Neural progenitor cell (in vitro differentiated cells): ENCODE results near the gene FGF9. TPM values are rescaled to one million over a fixed set of nuclear protein-coding genes. Genes with fewer than 3 reads are reported as not detected.

ENCODE experiments used
- DNase-seq: peaks from one replicate; pipeline ENCODE4 v3.0.0-alpha.2; 2016; ENCODE audit warnings: low spot score
- H2AFZ ChIP-seq: fragments of 200-600 bp; sonication (generic); replicated peaks from 2 replicates; pipeline ENCODE4 v1.6.1; 2016; ENCODE audit warnings: antibody characterized with exemption
- H3F3A ChIP-seq: fragments of 200-600 bp; sonication (generic); 2 replicates; pipeline ENCODE4 v1.6.1; 2016; ENCODE audit warnings: antibody characterized with exemption, low read depth
- H3K27ac ChIP-seq: fragments of 200-600 bp; sonication (generic); 2 replicates; pipeline ENCODE4 v1.5.1; 2016; ENCODE audit warnings: mild to moderate bottlenecking
- H3K27me3 ChIP-seq: fragments of 200-600 bp; sonication (generic); 2 replicates; pipeline ENCODE4 v1.6.1; 2016; ENCODE audit warnings: mild to moderate bottlenecking, moderate library complexity
- H3K36me3 ChIP-seq: fragments of 200-600 bp; sonication (generic); 2 replicates; pipeline ENCODE4 v1.5.1; 2016
- H3K4me1 ChIP-seq: fragments of 200-600 bp; sonication (generic); 2 replicates; pipeline ENCODE4 v1.6.1; 2016; ENCODE audit warnings: mixed run types
- H3K4me2 ChIP-seq: fragments of 200-600 bp; sonication (generic); 2 replicates; pipeline ENCODE4 v1.6.1; 2016
- H3K4me3 ChIP-seq: fragments of 200-600 bp; sonication (generic); 2 replicates; pipeline ENCODE4 v1.5.1; 2016
- H3K79me2 ChIP-seq: fragments of 200-600 bp; sonication (generic); 2 replicates; pipeline ENCODE4 v1.6.1; 2016; ENCODE audit warnings: low read depth
- H3K9ac ChIP-seq: fragments of 200-600 bp; sonication (generic); 2 replicates; pipeline ENCODE4 v1.6.1; 2016
- H3K9me3 ChIP-seq: fragments of 200-600 bp; sonication (generic); 2 replicates; pipeline ENCODE4 v1.5.1; 2016; ENCODE audit warnings: low read depth
- H4K20me1 ChIP-seq: fragments of 200-600 bp; sonication (generic); 2 replicates; pipeline ENCODE4 v1.6.1; 2016; ENCODE audit warnings: low read depth
- H3K27ac Mint-ChIP-seq: 3 replicates; pipeline ENCODE4 v1.8.0; 2021; ENCODE audit warnings: mixed read lengths
- H3K27me3 Mint-ChIP-seq: 2 replicates; pipeline ENCODE4 v1.8.0; 2022; ENCODE audit warnings: low read depth, mild to moderate bottlenecking, inconsistent platforms, moderate library complexity, mixed read lengths; ENCODE audit not compliant: insufficient read depth
- H3K36me3 Mint-ChIP-seq: 3 replicates; pipeline ENCODE4 v1.8.0; 2021; ENCODE audit warnings: mixed read lengths
- H3K4me1 Mint-ChIP-seq: 3 replicates; pipeline ENCODE4 v1.8.0; 2021; ENCODE audit warnings: mixed read lengths
- H3K4me3 Mint-ChIP-seq: 3 replicates; pipeline ENCODE4 v1.8.0; 2021; ENCODE audit warnings: mild to moderate bottlenecking, moderate library complexity, mixed read lengths
- H3K9me3 Mint-ChIP-seq: 3 replicates; pipeline ENCODE4 v1.8.0; 2020; ENCODE audit warnings: mixed read lengths
- EZH2 ChIP-seq: fragments of 200-600 bp; sonication (generic); IDR thresholded peaks from 2 replicates; pipeline ENCODE4 v1.6.1; 2017; ENCODE audit warnings: antibody characterized with exemption, mild to moderate bottlenecking, moderate library complexity
- EZH2phosphoT487 ChIP-seq: fragments of 200-600 bp; sonication (generic); IDR thresholded peaks from 2 replicates; pipeline ENCODE4 v1.6.1; 2017; ENCODE audit warnings: antibody characterized with exemption
- total RNA-seq: library from RNA; depleted of rRNA; stranded (reverse); fragments of >200 nt; gene quantifications from 2 replicates; pipeline ENCODE4 v1.2.3, GENCODE V29; 2015; ENCODE audit warnings: low replicate concordance
- TF ChIP-seq, protein P1 (sequence below): fragments of 200-600 bp; sonication (generic); IDR thresholded peaks from 2 replicates; pipeline ENCODE4 v1.5.1; 2017; ENCODE audit warnings: antibody characterized with exemption, mild to moderate bottlenecking

The FGF9 gene
- total RNA-seq, 1 donor from 2014 or later, result 2.1 TPM

DNA sequence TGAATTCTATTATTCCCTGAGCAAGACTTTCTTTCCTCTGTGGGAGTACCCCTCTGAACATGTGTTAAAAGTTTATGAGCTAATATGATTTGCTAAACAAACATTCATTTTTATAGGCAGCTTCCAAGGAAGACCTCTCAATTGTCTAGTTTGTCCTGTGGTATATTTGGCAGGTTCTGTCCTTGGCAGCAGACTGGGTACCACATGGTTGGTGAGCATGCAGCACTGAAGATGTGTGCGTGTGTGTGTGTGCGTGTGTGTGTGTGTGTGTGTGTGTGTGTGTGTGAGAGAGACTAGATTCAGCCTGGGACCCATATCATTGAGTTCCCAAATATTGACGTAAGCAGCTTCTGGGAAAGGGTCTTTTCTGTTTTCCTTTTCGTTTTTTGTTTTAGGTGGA, 24.0 kb downstream of the FGF9 start:
- Histone ChIP-seq H3K36me3 (no peaks in the 10 kb centered on the region), H3K27me3 (no peaks in the 10 kb centered on the region), H3K79me2 (no peaks in the 10 kb centered on the region), H2AFZ (no peak overlapping the region), H3K9me3 (no peaks in the 10 kb centered on the region), H4K20me1 (no peaks in the 10 kb centered on the region), H3K27ac (no peak overlapping the region), H3K4me1 (no peaks in the 10 kb centered on the region), H3K9ac (no peak overlapping the region), H3K4me2 (no peak overlapping the region), H3K4me3 (no peak overlapping the region), H3F3A (no peaks in the 10 kb centered on the region)
- H3K4me3 Mint-ChIP-seq, result no peak overlapping the region
- H3K36me3 Mint-ChIP-seq, result peaks cover 6% of the 10 kb centered on the region
- no peaks in the 10 kb centered on the region for H3K4me1 Mint-ChIP-seq
- TF ChIP-seq EZH2 (no peak), EZH2phosphoT487 (no peak)
- TF ChIP-seq, protein P1, sequence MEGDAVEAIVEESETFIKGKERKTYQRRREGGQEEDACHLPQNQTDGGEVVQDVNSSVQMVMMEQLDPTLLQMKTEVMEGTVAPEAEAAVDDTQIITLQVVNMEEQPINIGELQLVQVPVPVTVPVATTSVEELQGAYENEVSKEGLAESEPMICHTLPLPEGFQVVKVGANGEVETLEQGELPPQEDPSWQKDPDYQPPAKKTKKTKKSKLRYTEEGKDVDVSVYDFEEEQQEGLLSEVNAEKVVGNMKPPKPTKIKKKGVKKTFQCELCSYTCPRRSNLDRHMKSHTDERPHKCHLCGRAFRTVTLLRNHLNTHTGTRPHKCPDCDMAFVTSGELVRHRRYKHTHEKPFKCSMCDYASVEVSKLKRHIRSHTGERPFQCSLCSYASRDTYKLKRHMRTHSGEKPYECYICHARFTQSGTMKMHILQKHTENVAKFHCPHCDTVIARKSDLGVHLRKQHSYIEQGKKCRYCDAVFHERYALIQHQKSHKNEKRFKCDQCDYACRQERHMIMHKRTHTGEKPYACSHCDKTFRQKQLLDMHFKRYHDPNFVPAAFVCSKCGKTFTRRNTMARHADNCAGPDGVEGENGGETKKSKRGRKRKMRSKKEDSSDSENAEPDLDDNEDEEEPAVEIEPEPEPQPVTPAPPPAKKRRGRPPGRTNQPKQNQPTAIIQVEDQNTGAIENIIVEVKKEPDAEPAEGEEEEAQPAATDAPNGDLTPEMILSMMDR, result no peak
- H3K27me3 Mint-ChIP-seq, result no peaks in the 10 kb centered on the region
- no peak overlapping the region for H3K27ac Mint-ChIP-seq
- H3K9me3 Mint-ChIP-seq, result no peaks in the 10 kb centered on the region
- no peak for DNase-seq

DNA sequence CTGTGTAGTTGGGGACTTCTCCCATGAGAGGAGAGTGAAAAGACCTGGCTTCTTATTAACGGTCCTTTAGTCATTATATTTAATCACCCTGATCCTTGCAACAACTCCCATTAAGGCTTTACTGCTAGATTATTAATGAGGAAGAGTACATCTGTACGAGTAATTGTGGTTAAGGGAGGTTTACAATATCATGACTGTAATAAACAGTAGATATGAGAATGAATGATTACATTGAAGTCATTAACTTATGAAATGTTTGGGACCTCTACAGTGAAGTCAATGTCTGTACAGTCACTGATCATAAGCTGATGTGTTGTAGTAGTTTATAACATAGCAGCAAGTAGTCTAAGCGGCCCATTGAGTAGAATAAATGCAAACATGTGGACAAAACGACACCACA, 24.7 kb downstream of the FGF9 start:
- Histone ChIP-seq H4K20me1 (no peaks in the 10 kb centered on the region), H3K4me1 (no peaks in the 10 kb centered on the region), H3K4me3 (no peak overlapping the region), H2AFZ (no peak overlapping the region), H3K4me2 (no peak overlapping the region), H3K27me3 (no peaks in the 10 kb centered on the region), H3K27ac (no peak overlapping the region), H3F3A (no peaks in the 10 kb centered on the region), H3K36me3 (no peaks in the 10 kb centered on the region), H3K79me2 (no peaks in the 10 kb centered on the region), H3K9me3 (no peaks in the 10 kb centered on the region), H3K9ac (no peak overlapping the region)
- no peaks in the 10 kb centered on the region for H3K4me1 Mint-ChIP-seq
- no peaks in the 10 kb centered on the region for H3K27me3 Mint-ChIP-seq
- no peak overlapping the region for H3K27ac Mint-ChIP-seq
- no peaks in the 10 kb centered on the region for H3K9me3 Mint-ChIP-seq
- no peak overlapping the region for H3K4me3 Mint-ChIP-seq
- peaks cover 6% of the 10 kb centered on the region for H3K36me3 Mint-ChIP-seq
- no peak for DNase-seq
- TF ChIP-seq EZH2, result no peak
- TF ChIP-seq, protein P1, result no peak
- TF ChIP-seq EZH2phosphoT487, result no peak

DNA sequence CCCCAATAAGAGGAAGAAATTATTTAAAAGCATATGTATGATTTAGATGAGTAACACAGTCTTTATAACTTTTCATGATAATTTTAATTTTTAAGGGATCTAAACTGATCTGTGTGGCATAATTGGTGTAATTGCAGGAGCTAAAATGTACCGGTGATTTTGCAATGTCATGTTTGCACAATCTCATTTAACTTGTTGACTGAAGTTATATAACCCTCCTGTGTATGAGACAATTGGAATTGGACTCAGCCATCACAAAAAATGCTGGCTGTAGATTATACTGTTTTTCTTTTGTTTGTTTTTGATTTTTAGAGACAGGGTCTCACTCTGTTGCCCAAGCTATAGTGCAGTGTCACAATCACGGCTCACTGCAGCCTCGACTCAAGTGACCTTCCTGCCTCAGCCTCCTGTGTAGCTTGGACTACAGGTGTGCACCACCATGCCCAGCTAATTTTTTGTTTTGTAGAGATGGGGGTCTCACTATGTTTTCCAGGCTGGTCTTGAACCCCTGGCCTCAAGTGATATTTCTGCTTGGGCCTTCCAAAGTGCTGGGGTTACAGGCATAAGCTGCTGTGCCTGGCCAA, 26.1 kb downstream of the FGF9 start:
- no peak for DNase-seq
- no peaks in the 10 kb centered on the region for H4K20me1 ChIP-seq
- H3K4me1 ChIP-seq, result no peaks in the 10 kb centered on the region
- no peak overlapping the region for H3K27ac ChIP-seq
- TF ChIP-seq, protein P1, result no peak
- TF ChIP-seq EZH2phosphoT487 (no peak), EZH2 (no peak)
- Mint-ChIP-seq H3K4me1 (no peaks in the 10 kb centered on the region), H3K27me3 (no peaks in the 10 kb centered on the region), H3K27ac (no peak overlapping the region), H3K36me3 (peaks cover 9% of the 10 kb centered on the region), H3K9me3 (no peaks in the 10 kb centered on the region), H3K4me3 (no peak overlapping the region)
- no peak overlapping the region for H3K9ac ChIP-seq
- no peak overlapping the region for H3K4me3 ChIP-seq
- H3K36me3 ChIP-seq, result no peaks in the 10 kb centered on the region
- H3K4me2 ChIP-seq, result no peak overlapping the region
- no peaks in the 10 kb centered on the region for H3K9me3 ChIP-seq
- H2AFZ ChIP-seq, result no peak overlapping the region
- H3K79me2 ChIP-seq, result no peaks in the 10 kb centered on the region
- H3K27me3 ChIP-seq, result no peaks in the 10 kb centered on the region
- H3F3A ChIP-seq, result no peaks in the 10 kb centered on the region
